Esophagus muscularis mucosa (tissue), 3 donors: Measurements from ENCODE around the gene CENPB.

Source experiments
- POLR2A ChIP-seq: fragments of 450-650 bp; IDR thresholded peaks from one replicate; pipeline ENCODE4 v1.6.1; 2017; ENCODE audit warnings: antibody characterized with exemption, moderate library complexity, mild to moderate bottlenecking, low read depth
- TF ChIP-seq, protein P1 (sequence below), 3 experiments: fragments of 200-600 bp in 2 of 3; fragments of 450-650 bp in 1 of 3; sonication (generic) in 2 of 3; IDR thresholded peaks; one replicate each; pipeline ENCODE4 v1.5.1; 2017 to 2019; ENCODE audit warnings: antibody characterized with exemption in 3 of 3, mild to moderate bottlenecking in 2 of 3, moderate library complexity in 1 of 3

- no peak for TF ChIP-seq POLR2A
- TF ChIP-seq, protein P1, sequence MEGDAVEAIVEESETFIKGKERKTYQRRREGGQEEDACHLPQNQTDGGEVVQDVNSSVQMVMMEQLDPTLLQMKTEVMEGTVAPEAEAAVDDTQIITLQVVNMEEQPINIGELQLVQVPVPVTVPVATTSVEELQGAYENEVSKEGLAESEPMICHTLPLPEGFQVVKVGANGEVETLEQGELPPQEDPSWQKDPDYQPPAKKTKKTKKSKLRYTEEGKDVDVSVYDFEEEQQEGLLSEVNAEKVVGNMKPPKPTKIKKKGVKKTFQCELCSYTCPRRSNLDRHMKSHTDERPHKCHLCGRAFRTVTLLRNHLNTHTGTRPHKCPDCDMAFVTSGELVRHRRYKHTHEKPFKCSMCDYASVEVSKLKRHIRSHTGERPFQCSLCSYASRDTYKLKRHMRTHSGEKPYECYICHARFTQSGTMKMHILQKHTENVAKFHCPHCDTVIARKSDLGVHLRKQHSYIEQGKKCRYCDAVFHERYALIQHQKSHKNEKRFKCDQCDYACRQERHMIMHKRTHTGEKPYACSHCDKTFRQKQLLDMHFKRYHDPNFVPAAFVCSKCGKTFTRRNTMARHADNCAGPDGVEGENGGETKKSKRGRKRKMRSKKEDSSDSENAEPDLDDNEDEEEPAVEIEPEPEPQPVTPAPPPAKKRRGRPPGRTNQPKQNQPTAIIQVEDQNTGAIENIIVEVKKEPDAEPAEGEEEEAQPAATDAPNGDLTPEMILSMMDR (IDR thresholded peaks at IDR 0.05) = no peak
Measured at GRCh38 chr20:3801846-3802245, 15.3 kb upstream of the CENPB start.
